B cell (primary cell): Measurements from ENCODE around the gene MTLN. TPM values are rescaled to one million over a fixed set of nuclear protein-coding genes. Genes with fewer than 3 reads are reported as not detected.
"Not testable (repeated sequence)": the region's sequence is repeated elsewhere in the genome, so short reads cannot be mapped to it uniquely, and the experiment has no call there.

Source experiments
- ATAC-seq: fragments of 200-7000 bp; cut with Tn5 transposase; one replicate; pipeline ENCODE4 v1.10.0; 2021; ENCODE audit warnings: low read depth, mild to moderate bottlenecking, moderate number of reproducible peaks, moderate library complexity
- CTCF ChIA-PET: fragments of 350-600 bp; sonication (Branson Sonifier 250); formaldehyde crosslinking; loops from one replicate; lab custom pipeline; 2021; ENCODE audit warnings: antibody characterized with exemption, inconsistent platforms; lab: Charles Lee
- POLR2A ChIA-PET: fragments of 350-600 bp; sonication (Branson Sonifier 250); formaldehyde crosslinking; loops from one replicate; lab custom pipeline; 2021; ENCODE audit warnings: antibody characterized with exemption; lab: Charles Lee
- DNase-seq: peaks from one replicate; pipeline ENCODE4 v3.0.0; 2013
- H2AFZ ChIP-seq: 2 replicates; pipeline ENCODE4 v1.6.1; 2012; ENCODE audit warnings: mild to moderate bottlenecking, low read depth, low read length; ENCODE audit not compliant: insufficient read depth, poor library complexity, severe bottlenecking
- H3K27ac ChIP-seq, 2 donors: 1 replicate in 1 of 2; 2 replicates in 1 of 2; pipeline ENCODE4 v1.5.1; 2012 to 2013; ENCODE audit warnings: low read length in 2 of 2, mild to moderate bottlenecking in 2 of 2, moderate library complexity in 1 of 2
- H3K27me3 ChIP-seq, 4 experiments: fragments of 200-600 bp in 1 of 4; sonication (generic) in 1 of 4; replicated peaks in 1 of 4; 1 replicate in 2 of 4; 2 replicates in 2 of 4; pipeline versions ENCODE4 v1.6.1 to v1.7.0; 2013 to 2016; ENCODE audit warnings: low read length in 3 of 4, mild to moderate bottlenecking in 2 of 4, mixed read lengths in 1 of 4, moderate library complexity in 1 of 4; ENCODE audit not compliant: insufficient read depth in 4 of 4, control insufficient read depth in 3 of 4; ENCODE audit errors: control extremely low read depth in 1 of 4
- H3K36me3 ChIP-seq, 2 experiments: replicated peaks in 1 of 2; 1 replicate in 1 of 2; 2 replicates in 1 of 2; pipeline versions ENCODE4 v1.6.1 to v1.7.1; 2013; ENCODE audit warnings: low read length in 1 of 2; ENCODE audit not compliant: insufficient read depth in 2 of 2, control insufficient read depth in 1 of 2; ENCODE audit errors: control extremely low read depth in 1 of 2, extremely low read depth in 1 of 2
- H3K4me1 ChIP-seq, 2 donors: fragments of 200-600 bp in 1 of 2; sonication (generic) in 1 of 2; 1 replicate in 1 of 2; 2 replicates in 1 of 2; pipeline versions ENCODE4 v1.5.1 to v1.6.1; 2013 to 2017; ENCODE audit warnings: low read length in 2 of 2; ENCODE audit not compliant: control insufficient read depth in 2 of 2, insufficient read depth in 2 of 2
- H3K4me2 ChIP-seq: replicated peaks from 2 replicates; pipeline ENCODE3; 2012; ENCODE audit warnings: mild to moderate bottlenecking, low read depth, low read length; ENCODE audit not compliant: poor library complexity, severe bottlenecking
- H3K4me3 ChIP-seq, 5 experiments: fragments of 200-600 bp in 1 of 5; sonication (generic) in 1 of 5; 1 replicate in 3 of 5; 2 replicates in 2 of 5; pipeline versions ENCODE4 v1.5.1 to v1.7.0; 2011 to 2016; ENCODE audit warnings: low read length in 4 of 5, mild to moderate bottlenecking in 4 of 5, low read depth in 2 of 5, control low read depth in 1 of 5, moderate library complexity in 1 of 5; ENCODE audit not compliant: insufficient read depth in 1 of 5; ENCODE audit errors: control extremely low read depth in 1 of 5, extremely low read depth in 1 of 5
- H3K79me2 ChIP-seq: fragments of 200-600 bp; sonication (generic); one replicate; pipeline ENCODE4 v1.6.0; 2016; ENCODE audit warnings: low read length; ENCODE audit not compliant: control insufficient read depth, insufficient read depth
- H3K9ac ChIP-seq: fragments of 200-600 bp; sonication (generic); 2 replicates; pipeline ENCODE4 v1.6.1; 2017; ENCODE audit warnings: mild to moderate bottlenecking, low read length, moderate library complexity
- H3K9me3 ChIP-seq, 3 donors: one replicate each; pipeline versions ENCODE4 v1.6.1 to v1.7.1; 2013; ENCODE audit warnings: low read length in 2 of 3; ENCODE audit not compliant: control insufficient read depth in 2 of 3, insufficient read depth in 1 of 3; ENCODE audit errors: control extremely low read depth in 1 of 3
- H4K20me1 ChIP-seq: 2 replicates; pipeline ENCODE4 v1.6.0; 2012; ENCODE audit warnings: mild to moderate bottlenecking, low read length; ENCODE audit not compliant: insufficient read depth, control insufficient read depth, poor library complexity, severe bottlenecking
- H3K27ac Mint-ChIP-seq: one replicate; pipeline ENCODE4 v1.8.0; 2021; ENCODE audit warnings: mixed read lengths
- H3K27me3 Mint-ChIP-seq: one replicate; pipeline ENCODE4 v1.8.0; 2021; ENCODE audit warnings: mixed read lengths
- H3K4me1 Mint-ChIP-seq: one replicate; pipeline ENCODE4 v1.8.0; 2021; ENCODE audit warnings: mixed read lengths
- H3K4me3 Mint-ChIP-seq: one replicate; pipeline ENCODE4 v1.8.0; 2021; ENCODE audit warnings: mixed read lengths
- H3K9me3 Mint-ChIP-seq: one replicate; pipeline ENCODE4 v1.8.0; 2022; ENCODE audit warnings: mixed read lengths; ENCODE audit not compliant: insufficient read depth
- CTCF ChIP-seq: fragments of 200-600 bp; IDR thresholded peaks from one replicate; pipeline ENCODE4 v1.8.0; 2022; ENCODE audit warnings: antibody characterized with exemption, mild to moderate bottlenecking
- EZH2 ChIP-seq: IDR thresholded peaks from 2 replicates; pipeline ENCODE4 v1.6.1; 2012; ENCODE audit warnings: borderline replicate concordance, low read depth, mild to moderate bottlenecking, moderate library complexity, low read length; ENCODE audit not compliant: insufficient read depth, poor library complexity, severe bottlenecking
- WGBS: methylation state at CpG from one replicate; pipeline ENCODE4 v1.1.5; 2013; ENCODE audit warnings: missing lambda C conversion rate; ENCODE audit not compliant: insufficient coverage; 5-methylcytosine and 5-hydroxymethylcytosine counted together
- intact Hi-C: fragments of 100-400 bp; cut with micrococcal nuclease; formaldehyde crosslinking; loops from one replicate; pipeline ENCODE4 v1.10.0; 2022
- polyA plus RNA-seq: library from polyadenylated mRNA; depleted of rRNA; stranded (reverse); fragments of >200 nt; gene quantifications from 2 replicates; pipeline ENCODE4 v1.2.3, GENCODE V29; 2012
- total RNA-seq, 2 donors: library from RNA; stranded (reverse); fragments of 120-200 nt in 1 of 2; gene quantifications; 1 replicate in 1 of 2; 2 replicates in 1 of 2; pipeline versions ENCODE4 v1.2.3 to v1.2.4, GENCODE V29; 2013 to 2022

MTLN gene
- total and polyA plus RNA-seq, 2 donors (not counting 1 experiment from before 2014, with no cell fraction given), result 23.2 to 27.2 TPM

DNA sequence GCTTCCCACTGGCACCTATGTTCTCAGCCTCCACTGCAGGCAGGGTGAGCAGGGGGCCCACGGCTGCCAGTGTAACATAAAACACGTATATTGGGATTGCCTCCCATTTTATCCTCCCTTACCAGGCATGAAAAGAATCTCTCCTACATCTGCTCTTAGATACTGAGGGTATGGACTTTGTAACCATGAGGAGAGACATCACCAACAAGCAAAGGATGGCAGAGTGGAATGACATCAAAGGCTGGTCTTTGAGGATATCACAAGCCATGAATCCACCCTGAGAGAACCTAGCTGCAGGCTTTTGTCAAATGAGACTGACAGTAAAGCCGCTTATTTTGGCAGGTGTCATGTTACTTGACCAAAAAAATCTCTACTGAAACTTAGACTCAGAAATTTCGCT is 14.9 kb downstream of the MTLN start:
- no peak for DNase-seq
- ATAC-seq, result no peak
- H3K27ac ChIP-seq, result no peak overlapping the region
- H3K36me3 ChIP-seq, result no peaks in the 10 kb centered on the region
- ChIA-PET POLR2A (no interaction called here), CTCF (no interaction called here)
- H3K79me2 ChIP-seq, result no peaks in the 10 kb centered on the region
- Mint-ChIP-seq H3K4me3 (no peak overlapping the region), H3K27ac (no peak overlapping the region), H3K9me3 (no peaks in the 10 kb centered on the region), H3K27me3 (no peaks in the 10 kb centered on the region), H3K4me1 (no peaks in the 10 kb centered on the region)
- no peaks in the 10 kb centered on the region for H4K20me1 ChIP-seq
- H3K4me2 ChIP-seq, result no peak overlapping the region
- no peak for TF ChIP-seq EZH2
- TF ChIP-seq CTCF, result no peak
- intact Hi-C loops, result no loop called here
- no peaks in the 10 kb centered on the region for H3K27me3 ChIP-seq
- 100% methylated on average over 1 of the region's 4 CpGs for WGBS
- H3K9me3 ChIP-seq, result no peaks in the 10 kb centered on the region
- no peak overlapping the region for H3K4me3 ChIP-seq
- H3K9ac ChIP-seq, result no peak overlapping the region
- H3K4me1 ChIP-seq, result no peaks in the 10 kb centered on the region
- H2AFZ ChIP-seq, result no peak overlapping the region

DNA sequence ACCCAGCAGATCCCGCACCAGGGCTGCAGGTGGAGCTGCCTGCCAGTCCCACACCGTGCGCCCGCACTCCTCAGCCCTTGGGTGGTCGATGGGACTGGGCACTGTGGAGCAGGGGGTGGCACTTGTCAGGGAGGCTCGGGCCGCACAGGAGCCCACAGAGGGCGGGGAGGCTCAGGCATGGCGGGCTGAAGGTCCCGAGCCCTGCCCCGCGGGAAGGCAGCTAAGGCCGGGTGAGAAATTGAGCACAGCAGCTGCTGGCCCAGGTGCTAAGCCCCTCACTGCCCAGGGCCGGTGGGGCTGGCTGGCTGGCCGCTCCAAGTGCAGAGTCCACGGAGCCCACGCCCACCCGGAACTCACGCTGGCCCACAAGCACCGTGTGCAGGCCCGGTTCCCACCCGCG is 22.2 kb downstream of the MTLN start:
- H2AFZ ChIP-seq, H3K9me3 ChIP-seq, H3K9me3 Mint-ChIP-seq, intact Hi-C loops, H3K4me2 ChIP-seq, H3K36me3 ChIP-seq, H3K9ac ChIP-seq, ATAC-seq, CTCF ChIA-PET, H3K79me2 ChIP-seq, DNase-seq, POLR2A ChIA-PET, H3K27ac Mint-ChIP-seq, H3K4me1 ChIP-seq, H3K4me3 ChIP-seq, H3K27ac ChIP-seq, H3K27me3 ChIP-seq, H3K4me3 Mint-ChIP-seq, H3K27me3 Mint-ChIP-seq, H4K20me1 ChIP-seq, H3K4me1 Mint-ChIP-seq: not testable (repeated sequence)
- WGBS, result 95% methylated on average over 23 of the region's 23 CpGs
